OCI-LY3 (cell line): ENCODE results near the gene FBXW7.
A peak's percentile ranks its signal among the peaks of the same experiment; 100 is the strongest.

Experiments
- H2AFZ ChIP-seq: fragments of 200-600, 300-600 bp; shearing (Covaris generic); 2 replicates; pipeline ENCODE4 v1.6.0; 2014; ENCODE audit warnings: antibody characterized with exemption, low read depth, low read length
- H3K27ac ChIP-seq: fragments of 200-600, 300-600 bp; sonication (generic); 2 replicates; pipeline ENCODE4 v1.5.1; 2014; ENCODE audit warnings: mild to moderate bottlenecking, low read length, moderate library complexity, mixed read lengths
- H3K27me3 ChIP-seq: fragments of 200-600, 300-600 bp; sonication (generic); 2 replicates; pipeline ENCODE4 v1.6.1; 2014; ENCODE audit warnings: low read depth, low read length, mixed read lengths
- H3K36me3 ChIP-seq: fragments of 200-600, 300-600 bp; sonication (generic); replicated peaks from 2 replicates; pipeline ENCODE3; 2014; ENCODE audit warnings: low read depth, low read length, mixed read lengths
- H3K4me1 ChIP-seq: fragments of 300-600, 200-600 bp; sonication (generic); 2 replicates; pipeline ENCODE4 v1.6.1; 2014; ENCODE audit warnings: low read length, mixed read lengths
- H3K4me2 ChIP-seq: fragments of 200-600, 300-600 bp; sonication (generic); 2 replicates; pipeline ENCODE4 v1.6.1; 2014; ENCODE audit warnings: low read length, mixed read lengths
- H3K4me3 ChIP-seq: fragments of 300-600, 200-600 bp; sonication (generic); 2 replicates; pipeline ENCODE4 v1.5.1; 2014; ENCODE audit warnings: antibody characterized with exemption, mild to moderate bottlenecking, low read length, moderate library complexity
- H3K79me2 ChIP-seq: fragments of 300-600, 200-600 bp; shearing (Covaris generic); 2 replicates; pipeline ENCODE4 v1.6.1; 2014; ENCODE audit warnings: mild to moderate bottlenecking, low read length, mixed read lengths
- H3K9ac ChIP-seq: fragments of 300-600, 200-600 bp; shearing (Covaris generic); 2 replicates; pipeline ENCODE4 v1.6.0; 2014; ENCODE audit warnings: mild to moderate bottlenecking, low read length, moderate library complexity
- H3K9me3 ChIP-seq: fragments of 200-600, 300-600 bp; shearing (Covaris generic); 2 replicates; pipeline ENCODE4 v1.6.1; 2014; ENCODE audit warnings: low read length, mixed read lengths; ENCODE audit not compliant: insufficient read depth
- H4K20me1 ChIP-seq: fragments of 200-600, 300-600 bp; sonication (generic); 2 replicates; pipeline ENCODE4 v1.6.1; 2016; ENCODE audit warnings: low read length, mixed read lengths; ENCODE audit not compliant: insufficient read depth
- EZH2phosphoT487 ChIP-seq: fragments of 200-600 bp; shearing (Covaris generic); IDR thresholded peaks from 2 replicates; pipeline ENCODE4 v1.6.1; 2018; ENCODE audit warnings: antibody characterized with exemption, mixed run types, low read depth
- TF ChIP-seq, protein P1 (sequence below): fragments of 200-600, 300-600 bp; sonication (generic); IDR thresholded peaks from 2 replicates; pipeline ENCODE4 v1.5.1; 2014; ENCODE audit warnings: antibody characterized with exemption, low read length, low read depth

The FBXW7 gene

DNA sequence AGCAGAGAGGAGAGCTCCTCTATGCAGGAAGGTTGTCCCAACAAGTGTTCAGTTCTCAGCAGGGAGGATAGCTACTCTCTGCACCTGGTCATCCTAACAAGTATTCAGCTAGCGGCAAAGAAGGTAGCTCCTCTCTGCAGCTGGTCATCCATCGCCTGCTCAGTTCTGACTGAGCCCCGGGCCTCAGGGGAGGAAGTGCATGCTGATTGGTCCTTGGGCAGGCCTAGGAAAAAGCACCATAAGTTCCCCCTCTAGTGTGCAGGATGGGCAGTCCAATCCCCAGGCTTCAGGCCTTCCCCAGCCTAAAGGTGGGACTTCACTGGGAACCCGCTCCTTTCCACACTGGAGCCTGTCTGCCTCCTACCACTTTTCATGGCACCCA lies 4.4 kb upstream of the FBXW7 start:
- peaks cover 55% of the 10 kb centered on the region for H3K79me2 ChIP-seq
- no peak overlapping the region for H3K27ac ChIP-seq
- H3K4me2 ChIP-seq: no peak overlapping the region
- no peak overlapping the region for H3K4me3 ChIP-seq
- H3K9me3 ChIP-seq: peaks cover 7% of the 10 kb centered on the region; the same call in 1 of the 2 replicates
- no peak overlapping the region for H3K9ac ChIP-seq
- peaks cover 25% of the 10 kb centered on the region for H3K36me3 ChIP-seq
- H4K20me1 ChIP-seq: peaks cover 10% of the 10 kb centered on the region; the same call in 1 of the 2 replicates
- no peaks in the 10 kb centered on the region for H3K27me3 ChIP-seq
- TF ChIP-seq, protein P1, sequence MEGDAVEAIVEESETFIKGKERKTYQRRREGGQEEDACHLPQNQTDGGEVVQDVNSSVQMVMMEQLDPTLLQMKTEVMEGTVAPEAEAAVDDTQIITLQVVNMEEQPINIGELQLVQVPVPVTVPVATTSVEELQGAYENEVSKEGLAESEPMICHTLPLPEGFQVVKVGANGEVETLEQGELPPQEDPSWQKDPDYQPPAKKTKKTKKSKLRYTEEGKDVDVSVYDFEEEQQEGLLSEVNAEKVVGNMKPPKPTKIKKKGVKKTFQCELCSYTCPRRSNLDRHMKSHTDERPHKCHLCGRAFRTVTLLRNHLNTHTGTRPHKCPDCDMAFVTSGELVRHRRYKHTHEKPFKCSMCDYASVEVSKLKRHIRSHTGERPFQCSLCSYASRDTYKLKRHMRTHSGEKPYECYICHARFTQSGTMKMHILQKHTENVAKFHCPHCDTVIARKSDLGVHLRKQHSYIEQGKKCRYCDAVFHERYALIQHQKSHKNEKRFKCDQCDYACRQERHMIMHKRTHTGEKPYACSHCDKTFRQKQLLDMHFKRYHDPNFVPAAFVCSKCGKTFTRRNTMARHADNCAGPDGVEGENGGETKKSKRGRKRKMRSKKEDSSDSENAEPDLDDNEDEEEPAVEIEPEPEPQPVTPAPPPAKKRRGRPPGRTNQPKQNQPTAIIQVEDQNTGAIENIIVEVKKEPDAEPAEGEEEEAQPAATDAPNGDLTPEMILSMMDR: no peak
- TF ChIP-seq EZH2phosphoT487: no peak
- H3K4me1 ChIP-seq: peaks cover 19% of the 10 kb centered on the region
- H2AFZ ChIP-seq: no peak overlapping the region

- Histone ChIP-seq H3K36me3 (peaks cover 25% of the 10 kb centered on the region), H2AFZ (no peak overlapping the region), H3K4me3 (no peak overlapping the region), H3K9me3 (peaks cover 7% of the 10 kb centered on the region; the same call in 1 of the 2 replicates), H4K20me1 (peaks cover 11% of the 10 kb centered on the region; the same call in 1 of the 2 replicates), H3K79me2 (peaks cover 61% of the 10 kb centered on the region), H3K27me3 (no peaks in the 10 kb centered on the region), H3K9ac (no peak overlapping the region), H3K27ac (no peak overlapping the region), H3K4me2 (no peak overlapping the region), H3K4me1 (peaks cover 19% of the 10 kb centered on the region)
- TF ChIP-seq EZH2phosphoT487: no peak
- TF ChIP-seq, protein P1: no peak
These were observed 3.8 kb upstream of the FBXW7 start for GRCh38 chr4:152539556-152540292.

DNA sequence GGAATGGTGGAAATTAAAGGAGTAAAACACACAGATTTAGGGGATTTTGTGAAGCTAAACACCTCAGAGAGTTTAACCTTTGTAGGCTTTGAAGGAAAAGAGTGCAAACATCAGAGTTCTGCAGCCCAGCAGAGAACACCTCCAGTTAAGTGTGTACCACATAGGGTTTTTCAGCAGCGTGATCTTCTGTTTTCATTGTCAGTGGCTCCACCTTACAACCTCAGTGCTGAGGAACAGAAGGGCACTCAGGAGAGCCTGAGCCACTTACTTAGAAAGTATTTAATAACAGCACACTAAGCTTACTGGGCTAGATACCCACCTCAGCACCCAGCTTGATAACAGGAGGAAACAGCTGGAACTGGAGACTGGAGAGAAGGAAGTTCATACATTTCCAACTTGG lies 2.0 kb upstream of the FBXW7 start:
- peak overlapping the region; percentile 86; the same call in 1 of the 2 replicates for H3K27ac ChIP-seq
- peaks cover 33% of the 10 kb centered on the region for H3K4me1 ChIP-seq
- peak overlapping the region; percentile 78 for H3K4me3 ChIP-seq
- peaks cover 7% of the 10 kb centered on the region; the same call in 1 of the 2 replicates for H3K9me3 ChIP-seq
- H3K79me2 ChIP-seq: peaks cover 79% of the 10 kb centered on the region
- peak overlapping the region; percentile 86 for H3K9ac ChIP-seq
- H4K20me1 ChIP-seq: peaks cover 28% of the 10 kb centered on the region
- TF ChIP-seq EZH2phosphoT487: no peak
- TF ChIP-seq, protein P1: no peak
- no peaks in the 10 kb centered on the region for H3K27me3 ChIP-seq
- peak overlapping the region; percentile 87 for H3K4me2 ChIP-seq
- H2AFZ ChIP-seq: no peak overlapping the region
- peaks cover 30% of the 10 kb centered on the region for H3K36me3 ChIP-seq

DNA sequence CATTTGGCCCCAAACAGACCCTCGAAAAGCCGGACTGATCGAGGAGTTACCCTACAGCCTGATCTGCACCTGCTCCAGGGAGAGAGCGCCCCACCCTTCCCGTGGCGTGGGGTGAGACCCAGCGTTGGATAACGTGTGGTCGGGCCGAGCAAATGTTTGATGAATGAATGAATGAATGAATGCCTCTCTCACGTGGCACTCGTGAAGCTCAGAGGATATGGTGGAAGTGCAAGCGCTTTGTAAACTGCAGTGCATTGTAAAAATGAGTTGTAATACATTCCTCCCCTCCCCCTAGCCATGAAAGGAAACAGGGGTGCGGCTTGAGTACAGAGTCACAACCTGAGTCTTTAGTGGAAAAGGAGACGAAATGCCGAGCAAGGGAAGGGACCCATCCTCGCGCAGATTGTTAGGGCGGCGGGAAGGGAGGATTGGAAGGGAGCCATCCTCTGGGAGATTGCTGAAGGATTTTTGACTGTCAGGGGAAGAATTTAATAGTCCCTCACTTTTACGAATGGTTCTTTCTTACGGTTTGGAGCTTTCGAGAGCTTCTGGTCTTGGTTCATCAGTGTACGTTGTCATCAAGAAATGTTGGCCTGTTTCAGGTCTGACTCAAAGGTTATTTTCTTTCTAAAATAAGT lies 772 bp upstream of the FBXW7 start:
- H3K9me3 ChIP-seq: peaks cover 7% of the 10 kb centered on the region; the same call in 1 of the 2 replicates
- H3K4me1 ChIP-seq: peaks cover 44% of the 10 kb centered on the region
- H4K20me1 ChIP-seq: peaks cover 39% of the 10 kb centered on the region
- peak overlapping the region; percentile 86 for H3K9ac ChIP-seq
- peaks cover 36% of the 10 kb centered on the region for H3K36me3 ChIP-seq
- peak overlapping the region; percentile 86 for H3K27ac ChIP-seq
- H3K79me2 ChIP-seq: peaks cover 91% of the 10 kb centered on the region
- peak overlapping the region; percentile 44 for H2AFZ ChIP-seq
- TF ChIP-seq, protein P1: peak; percentile 33; the same call in 1 of the 2 replicates
- TF ChIP-seq EZH2phosphoT487: no peak
- H3K4me3 ChIP-seq: peak overlapping the region; percentile 78
- H3K4me2 ChIP-seq: peak overlapping the region; percentile 87
- H3K27me3 ChIP-seq: no peaks in the 10 kb centered on the region
